K562 treated with DMSO at 1 percent for 12 hours (cell line): ENCODE results near the gene HS3ST6. TPM values are rescaled to one million over a fixed set of nuclear protein-coding genes. Genes with fewer than 3 reads are reported as not detected.

Experiments
- total RNA-seq: library from RNA; unstranded; fragments of 300-600 nt; gene quantifications from 2 replicates; pipeline ENCODE4 v1.2.3, GENCODE V29; 2022; ENCODE audit not compliant: insufficient read depth

Gene HS3ST6
- total RNA-seq = not detected in 2 replicates

DNA sequence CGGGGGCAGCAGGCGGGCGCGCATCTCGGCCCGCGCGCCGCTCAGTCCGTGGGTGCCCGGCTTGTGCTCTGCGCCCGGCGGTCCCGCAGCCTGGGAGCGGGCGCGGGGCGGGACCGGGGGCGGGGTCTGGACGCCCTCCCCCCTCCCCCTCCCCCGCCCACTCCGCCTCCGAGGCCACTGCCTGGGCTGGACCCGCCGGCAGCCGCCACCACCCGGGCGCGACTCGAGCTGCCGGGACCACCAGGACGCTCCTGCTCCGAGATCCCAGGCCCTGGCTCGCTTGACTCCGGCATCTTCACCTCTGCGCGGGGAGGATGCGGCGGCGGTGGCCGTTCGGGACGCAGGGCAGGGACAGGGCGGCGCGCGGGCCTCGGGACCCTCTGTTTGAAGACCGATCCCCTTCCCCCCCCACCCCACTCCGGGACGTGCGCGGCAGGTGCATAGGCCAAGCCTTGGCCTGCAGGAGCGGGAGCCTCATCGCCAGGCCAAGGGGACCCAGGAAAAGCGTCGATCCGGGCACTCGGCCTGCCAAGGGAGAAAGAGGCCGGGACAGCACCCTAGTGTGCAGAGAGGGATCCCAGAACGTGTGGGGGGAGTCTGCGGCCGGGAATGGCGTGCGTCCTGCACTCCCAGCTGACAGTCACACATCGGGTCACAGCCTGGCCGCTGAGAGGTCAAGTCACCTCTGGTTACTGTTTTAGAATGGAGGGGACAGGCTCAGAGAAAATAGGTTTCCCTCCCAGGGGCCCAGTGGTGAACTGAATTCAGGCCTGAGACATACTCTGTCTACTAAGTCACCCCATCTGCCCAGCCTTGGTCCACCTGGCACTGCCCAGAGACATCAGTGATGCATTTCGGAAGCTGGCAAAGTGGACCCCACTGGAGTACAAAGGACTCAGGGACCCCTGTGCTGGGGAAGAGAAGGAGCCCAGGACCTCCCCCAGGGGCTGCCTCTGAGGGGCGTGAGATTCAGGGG, at the start of gene HS3ST6:
TSS of gene HS3ST6 (minus strand) at position 65 of the 976 bp plus-strand sequence. CDS start 92 bp downstream, outside the sequence.

DNA sequence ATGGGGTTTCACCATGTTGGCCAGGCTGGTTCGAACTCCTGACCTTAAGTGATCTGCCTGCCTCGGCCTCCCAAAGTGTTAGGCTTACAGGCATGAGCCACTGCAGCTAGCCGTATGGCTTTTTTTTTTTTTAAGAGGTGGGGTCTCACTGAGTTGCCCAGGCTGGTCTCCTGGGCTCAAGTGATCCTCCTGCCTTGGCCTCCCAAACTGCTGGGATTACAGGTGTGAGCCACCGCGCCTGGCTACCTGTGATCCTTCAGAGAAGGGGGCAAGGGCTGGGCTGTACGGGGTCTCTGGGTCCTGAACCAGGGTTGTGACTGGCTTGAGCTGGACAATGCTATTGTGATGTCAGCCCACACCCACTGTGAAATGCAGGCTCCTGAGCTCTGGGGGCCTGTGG, 48.2 kb upstream of the HS3ST6 start, which contains the start of gene RNF151:
TSS of gene RNF151 (plus strand) at position 397 of the 400 bp plus-strand sequence. CDS start 26 bp downstream, outside the sequence.

GRCh38 chr16:1964506-1965395, 46.5 kb upstream of the HS3ST6 start, which contains the start of gene RPS2:
Gene RPS2, minus strand, starts transcription at chr16:1964826. Its CDS starts 201 bp downstream, at chr16:1964625.

DNA sequence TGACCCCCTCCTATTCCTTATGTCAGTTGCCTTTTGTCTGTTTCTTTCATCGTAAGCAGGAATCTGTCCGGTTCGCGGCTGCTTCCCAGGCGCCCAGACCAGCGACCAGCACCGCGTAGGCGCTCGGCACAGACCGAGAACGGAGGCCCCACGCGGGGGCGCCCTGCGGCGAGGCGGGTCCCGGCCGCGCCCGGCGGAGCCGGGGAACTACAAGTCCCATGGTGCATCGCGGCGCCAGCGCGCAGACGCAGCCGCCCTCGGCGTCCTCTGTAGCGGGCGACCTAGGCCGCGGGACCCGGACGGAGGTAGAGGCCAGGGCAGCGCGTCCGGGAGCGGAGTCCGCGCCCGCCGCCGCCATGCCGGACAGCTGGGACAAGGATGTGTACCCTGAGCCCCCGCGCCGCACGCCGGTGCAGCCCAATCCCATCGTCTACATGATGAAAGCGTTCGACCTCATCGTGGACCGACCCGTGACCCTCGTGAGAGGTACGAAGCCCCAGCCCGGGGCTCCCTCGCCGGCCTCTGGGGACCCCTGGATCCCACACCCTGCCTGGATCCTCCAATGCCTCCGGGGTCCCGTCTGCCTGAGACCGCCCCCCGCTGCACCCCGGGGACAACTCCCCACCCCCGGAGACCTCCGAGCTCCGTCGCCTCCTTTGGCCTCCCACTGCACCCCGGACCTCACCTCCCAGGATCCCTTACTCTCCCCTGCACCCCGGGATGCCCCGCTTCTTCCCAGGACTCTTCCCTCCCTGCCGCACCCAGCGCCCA, 41.2 kb upstream of the HS3ST6 start, which contains the start of gene NDUFB10:
TSS of gene NDUFB10 (plus strand) at position 270 of the 771 bp plus-strand sequence. CDS start at position 357, 87 bp downstream.

DNA sequence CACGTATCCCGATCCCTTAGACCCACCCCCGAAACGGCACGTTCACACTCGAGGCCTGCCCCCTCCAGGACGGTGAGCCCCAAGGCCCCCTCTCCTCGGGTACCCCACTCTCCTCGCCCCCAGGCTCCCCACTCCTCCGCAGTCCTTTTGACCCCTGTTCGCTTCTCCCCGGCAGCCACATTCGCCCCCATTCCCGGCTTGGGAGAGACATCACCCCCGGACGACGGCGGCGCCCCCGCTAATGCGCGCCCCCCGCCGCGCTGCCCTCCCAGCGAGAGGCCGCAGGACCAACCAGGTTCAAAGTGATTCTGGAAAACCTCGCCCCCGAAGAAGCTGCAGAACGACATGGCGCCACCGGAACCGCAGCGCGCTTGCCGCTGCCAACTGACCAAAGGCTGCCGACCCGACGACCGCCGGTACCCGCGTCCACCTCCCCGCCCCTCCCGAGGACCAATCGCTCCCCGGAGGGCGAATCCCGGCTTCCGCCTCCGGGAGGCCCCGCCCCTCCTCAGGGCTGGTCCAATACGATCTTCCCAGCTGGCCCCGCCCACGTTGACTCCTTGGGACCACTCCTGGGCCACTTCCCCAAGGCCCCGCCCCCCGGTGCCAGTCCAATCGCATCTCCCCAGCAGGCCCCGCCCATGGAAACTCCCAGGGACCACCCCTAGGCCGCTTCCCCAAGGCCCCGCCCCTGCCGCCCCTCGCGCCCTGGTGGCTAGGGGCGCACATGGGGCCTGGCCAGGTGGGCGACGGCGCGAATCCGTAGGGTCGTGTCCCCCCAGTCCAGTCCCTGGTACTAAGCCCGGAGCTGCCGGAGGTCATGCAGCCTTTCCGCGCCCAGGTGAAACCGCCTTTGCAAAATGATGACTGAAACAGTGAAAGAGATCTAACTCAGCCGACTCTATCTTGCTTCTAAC, 24.9 kb upstream of the HS3ST6 start, which contains the start of gene MSRB1:
TSS of gene MSRB1 (minus strand) at position 390 of the 917 bp plus-strand sequence. CDS start at position 347, 43 bp downstream.

DNA sequence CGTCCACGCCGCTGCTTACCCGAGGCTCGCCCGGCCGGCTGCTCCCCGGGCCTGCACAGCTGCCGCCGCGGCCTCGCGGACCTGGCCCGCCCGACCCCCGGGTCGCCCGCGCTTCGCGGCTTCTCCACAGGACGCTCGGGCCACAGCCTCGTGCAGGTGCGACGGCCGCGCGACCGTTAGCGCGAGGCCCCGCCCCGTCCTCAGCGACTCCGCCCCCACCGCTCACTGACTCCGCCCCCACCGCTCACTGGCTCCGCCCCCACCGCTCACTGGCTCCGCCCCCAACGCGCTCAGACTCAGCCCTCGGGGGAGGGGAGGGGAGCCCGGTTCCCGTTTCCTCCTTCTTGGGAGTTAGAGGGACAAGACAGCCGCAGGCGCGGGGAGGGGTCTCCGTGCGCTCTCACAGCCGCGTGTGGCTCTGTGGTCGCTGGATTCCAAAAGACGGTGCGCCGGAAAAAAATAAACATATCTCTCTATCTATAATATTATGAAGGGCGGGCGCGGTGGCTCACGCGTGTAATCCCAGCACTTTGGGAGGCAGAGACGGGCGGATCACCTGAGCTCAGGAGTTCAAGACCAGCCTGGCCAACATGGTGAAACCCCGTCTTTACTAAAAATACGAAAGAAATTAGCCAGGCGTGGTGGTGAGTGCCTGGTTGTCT, 46.1 kb downstream of the HS3ST6 start, which contains the start of gene MEIOB:
TSS of gene MEIOB (minus strand) at position 191 of the 662 bp plus-strand sequence. CDS start 3,989 bp downstream, outside the sequence.

Other genes with a start within 250 kb of the HS3ST6 start
- 31.3 and 62.9 TPM in 2 replicates for gene JPT2, start 240.1 kb downstream of the HS3ST6 start, total RNA-seq
- 14.0 and 50.6 TPM in 2 replicates for gene MAPK8IP3, start 212.2 kb downstream of the HS3ST6 start, total RNA-seq
- gene NME3, start 146.9 kb downstream of the HS3ST6 start, total RNA-seq = 55.4 and 83.8 TPM in 2 replicates
- gene EME2, start 145.6 kb downstream of the HS3ST6 start, total RNA-seq = 3.5 and 11.1 TPM in 2 replicates
- 170 and 217 TPM in 2 replicates for gene MRPS34, start 145.3 kb downstream of the HS3ST6 start, total RNA-seq
- 80.4 and 89.8 TPM in 2 replicates for gene SPSB3, start 135.8 kb downstream of the HS3ST6 start, total RNA-seq
- gene NUBP2, start 135.5 kb downstream of the HS3ST6 start, total RNA-seq = 119 and 185 TPM in 2 replicates
- 0.51 TPM in 1 of 2 replicates, not detected in the other for gene IGFALS, start 124.7 kb downstream of the HS3ST6 start, total RNA-seq
- gene HAGH, start 91.6 kb downstream of the HS3ST6 start, total RNA-seq = 87.9 and 95.5 TPM in 2 replicates
- gene FAHD1, start 91.2 kb downstream of the HS3ST6 start, total RNA-seq = 22.3 and 24.5 TPM in 2 replicates
- gene MEIOB, start 46.3 kb downstream of the HS3ST6 start, total RNA-seq = 35.2 and 61.4 TPM in 2 replicates
- 142 and 157 TPM in 2 replicates for gene MSRB1, start 24.8 kb upstream of the HS3ST6 start, total RNA-seq
- gene RPL3L, start 36.3 kb upstream of the HS3ST6 start, total RNA-seq = not detected in 2 replicates
- gene NDUFB10, start 41.1 kb upstream of the HS3ST6 start, total RNA-seq = 209 and 233 TPM in 2 replicates
- gene RPS2, start 46.4 kb upstream of the HS3ST6 start, total RNA-seq = 6,317 and 9,099 TPM in 2 replicates
- 1.3 TPM in 1 of 2 replicates, not detected in the other for gene RNF151, start 48.4 kb upstream of the HS3ST6 start, total RNA-seq
- gene TBL3, start 53.6 kb upstream of the HS3ST6 start, total RNA-seq = 37.2 and 53.2 TPM in 2 replicates
- gene NOXO1, start 63.1 kb upstream of the HS3ST6 start, total RNA-seq = 0.89 TPM in 1 of 2 replicates, not detected in the other
- 46.5 and 60.5 TPM in 2 replicates for gene GFER, start 65.8 kb upstream of the HS3ST6 start, total RNA-seq
- 24.1 and 36.4 TPM in 2 replicates for gene SYNGR3, start 71.6 kb upstream of the HS3ST6 start, total RNA-seq
- gene ZNF598, start 91.4 kb upstream of the HS3ST6 start, total RNA-seq = 71.6 and 98.5 TPM in 2 replicates
- gene NPW, start 101.4 kb upstream of the HS3ST6 start, total RNA-seq = 1.8 and 4.4 TPM in 2 replicates
- 16.0 and 31.4 TPM in 2 replicates for gene NHERF2, start 108.5 kb upstream of the HS3ST6 start, total RNA-seq
- 17.7 and 38.6 TPM in 2 replicates for gene NTHL1, start 129.4 kb upstream of the HS3ST6 start, total RNA-seq
- gene TSC2, start 129.6 kb upstream of the HS3ST6 start, total RNA-seq = 37.3 and 67.9 TPM in 2 replicates
- 55.0 and 106 TPM in 2 replicates for gene PKD1, start 217.5 kb upstream of the HS3ST6 start, total RNA-seq
- 1.5 and 6.2 TPM in 2 replicates for gene RAB26, start 230.2 kb upstream of the HS3ST6 start, total RNA-seq
- 69.7 and 97.4 TPM in 2 replicates for gene TRAF7, start 237.4 kb upstream of the HS3ST6 start, total RNA-seq